ENCODE data around the gene RAB23.

Gene RAB23

GRCh38 chr6:57221936-57222742, at the start of gene RAB23:
Gene RAB23 (minus strand): TSS chr6:57222307. CDS start chr6:57210380, 11,927 bp downstream.
- peak; percentile 62 to 74 for DNase-seq (ENCODE audit: low read depth in 2 of 2)

- no peak for DNase-seq (ENCODE audit: low read depth in 2 of 2)
Observed at GRCh38 chr6:57268294-57268640, 46.2 kb upstream of the RAB23 start.

- DNase-seq (ENCODE audit: low read depth in 2 of 2): peak; percentile 22 to 24
Observed at GRCh38 chr6:57267586-57268293, 45.6 kb upstream of the RAB23 start.

GRCh38 chr6:57265755-57266221, 43.7 kb upstream of the RAB23 start:
- no peak for DNase-seq (ENCODE audit: low read depth in 2 of 2)

- no peak for DNase-seq (ENCODE audit: low read depth in 2 of 2)
Observed at GRCh38 chr6:57263739-57264138, 41.6 kb upstream of the RAB23 start.

GRCh38 chr6:57262901-57263694, 41.0 kb upstream of the RAB23 start:
- no peak for DNase-seq (ENCODE audit: low read depth in 2 of 2)

- DNase-seq (ENCODE audit: low read depth in 2 of 2): no peak
Observed at GRCh38 chr6:57262488-57262887, 40.4 kb upstream of the RAB23 start.

GRCh38 chr6:57261926-57262325, 39.8 kb upstream of the RAB23 start:
- DNase-seq (ENCODE audit: low read depth in 2 of 2): no peak

- DNase-seq (ENCODE audit: low read depth in 2 of 2): no peak
Observed at GRCh38 chr6:57259064-57259463, 37.0 kb upstream of the RAB23 start.

- no peak for DNase-seq (ENCODE audit: low read depth in 2 of 2)
Observed at GRCh38 chr6:57257911-57258541, 35.9 kb upstream of the RAB23 start.

GRCh38 chr6:57256541-57256940, 34.4 kb upstream of the RAB23 start:
- DNase-seq (ENCODE audit: low read depth in 2 of 2): no peak

- no peak for DNase-seq (ENCODE audit: low read depth in 2 of 2)
Observed at GRCh38 chr6:57255451-57256169, 33.5 kb upstream of the RAB23 start.

- DNase-seq (ENCODE audit: low read depth in 2 of 2): no peak
Observed at GRCh38 chr6:57254055-57254717, 32.1 kb upstream of the RAB23 start.

GRCh38 chr6:57252975-57253374, 30.9 kb upstream of the RAB23 start:
- no peak for DNase-seq (ENCODE audit: low read depth in 2 of 2)

GRCh38 chr6:57252137-57252536, 30.0 kb upstream of the RAB23 start:
- DNase-seq (ENCODE audit: low read depth in 2 of 2): no peak

GRCh38 chr6:57250348-57250747, 28.2 kb upstream of the RAB23 start:
- DNase-seq (ENCODE audit: low read depth in 2 of 2): no peak

GRCh38 chr6:57248311-57248895, 26.3 kb upstream of the RAB23 start:
- no peak for DNase-seq (ENCODE audit: low read depth in 2 of 2)

- DNase-seq (ENCODE audit: low read depth in 2 of 2): no peak
Observed at GRCh38 chr6:57247603-57248002, 25.5 kb upstream of the RAB23 start.

GRCh38 chr6:57246307-57246706, 24.2 kb upstream of the RAB23 start:
- no peak for DNase-seq (ENCODE audit: low read depth in 2 of 2)

GRCh38 chr6:57243954-57244353, 21.8 kb upstream of the RAB23 start:
- DNase-seq (ENCODE audit: low read depth in 2 of 2): no peak

All from stimulated activated CD4-positive, alpha-beta T cell treated with anti-CD3 and anti-CD28 coated beads, Interleukin-4, amount 100 ng/mL, for 48 hours (primary cell).